NCI-H446 treated with DMSO at 0.1 percent for 48 hours (cell line): ENCODE measurements around the gene ARL5C.

Experiments used
- DNase-seq: peaks from one replicate; lab custom pipeline; 2025; lab: John Stamatoyannopoulos, UW

ARL5C gene

GRCh38 chr17:39107973-39108372, 58.0 kb downstream of the ARL5C start:
- DNase-seq: no peak

- no peak for DNase-seq
Measured at GRCh38 chr17:39107155-39107554, 58.8 kb downstream of the ARL5C start.
